IPS-20b (cell line): ENCODE data around the gene TM4SF20.

Experiments used
- H3K27ac ChIP-seq: one replicate; pipeline ENCODE4 v1.5.1; 2013; ENCODE audit warnings: low read length
- H3K27me3 ChIP-seq: 2 replicates; pipeline ENCODE4 v1.6.1; 2013; ENCODE audit warnings: mild to moderate bottlenecking, low read length, inconsistent platforms; ENCODE audit not compliant: insufficient read depth
- H3K36me3 ChIP-seq: 2 replicates; pipeline ENCODE4 v1.6.1; 2013; ENCODE audit warnings: low read depth, mild to moderate bottlenecking, inconsistent platforms, low read length, moderate library complexity; ENCODE audit not compliant: insufficient read depth
- H3K4me1 ChIP-seq: 2 replicates; pipeline ENCODE4 v1.6.1; 2013; ENCODE audit warnings: mild to moderate bottlenecking, control low read depth, inconsistent platforms, low read length, moderate library complexity; ENCODE audit not compliant: insufficient read depth
- H3K4me3 ChIP-seq: 2 replicates; pipeline ENCODE4 v1.5.1; 2013; ENCODE audit warnings: mild to moderate bottlenecking, low read length, inconsistent platforms
- H3K9ac ChIP-seq: 2 replicates; pipeline ENCODE4 v1.6.1; 2013; ENCODE audit warnings: low read depth, mild to moderate bottlenecking, inconsistent platforms, low read length, moderate library complexity
- H3K9me3 ChIP-seq: 2 replicates; pipeline ENCODE4 v1.6.1; 2013; ENCODE audit warnings: mild to moderate bottlenecking, low read depth, low read length, inconsistent platforms; ENCODE audit not compliant: insufficient read depth

The TM4SF20 gene

DNA sequence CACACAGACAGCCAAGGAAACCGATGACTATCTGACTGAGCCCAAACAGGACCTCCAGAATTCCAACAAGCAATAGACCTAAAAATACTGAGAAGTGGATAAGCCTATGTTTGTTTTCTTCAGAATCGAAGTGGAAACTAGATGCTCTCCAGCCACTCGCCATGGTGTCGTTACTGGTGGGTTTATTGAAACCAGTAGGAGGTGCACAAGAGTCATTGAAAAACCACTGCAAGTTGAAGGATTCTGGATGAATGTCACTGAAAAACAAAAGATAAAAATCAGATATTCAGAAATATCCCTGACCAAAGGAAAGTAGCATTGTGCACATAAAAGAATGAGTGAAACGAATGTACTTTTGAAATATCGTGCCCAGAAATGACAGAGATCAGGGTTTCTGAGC lies 15.3 kb downstream of the TM4SF20 start:
- peaks cover 20% of the 10 kb centered on the region for H3K36me3 ChIP-seq
- no peak overlapping the region for H3K4me3 ChIP-seq
- H3K27me3 ChIP-seq = no peaks in the 10 kb centered on the region
- H3K9me3 ChIP-seq = no peaks in the 10 kb centered on the region
- H3K9ac ChIP-seq = no peak overlapping the region
- no peak overlapping the region for H3K27ac ChIP-seq
- H3K4me1 ChIP-seq = no peaks in the 10 kb centered on the region

GRCh38 chr2:227360351-227360750 lies 18.8 kb downstream of the TM4SF20 start:
- H3K9me3 ChIP-seq = no peaks in the 10 kb centered on the region
- H3K27ac ChIP-seq = no peak overlapping the region
- no peak overlapping the region for H3K4me3 ChIP-seq
- peaks cover 50% of the 10 kb centered on the region for H3K36me3 ChIP-seq
- H3K9ac ChIP-seq = no peak overlapping the region
- no peaks in the 10 kb centered on the region for H3K4me1 ChIP-seq
- H3K27me3 ChIP-seq = no peaks in the 10 kb centered on the region

- no peak overlapping the region for H3K9ac ChIP-seq
- H3K4me1 ChIP-seq = peaks cover 4% of the 10 kb centered on the region; the same call in 1 of the 2 replicates
- H3K9me3 ChIP-seq = no peaks in the 10 kb centered on the region
- H3K27ac ChIP-seq = no peak overlapping the region
- no peaks in the 10 kb centered on the region for H3K27me3 ChIP-seq
- no peak overlapping the region for H3K4me3 ChIP-seq
- H3K36me3 ChIP-seq = peaks cover 51% of the 10 kb centered on the region
Observed at GRCh38 chr2:227351639-227352038, 27.5 kb downstream of the TM4SF20 start.

GRCh38 chr2:227349989-227350612 lies 29.0 kb downstream of the TM4SF20 start:
- peaks cover 46% of the 10 kb centered on the region for H3K36me3 ChIP-seq
- H3K4me1 ChIP-seq = peaks cover 4% of the 10 kb centered on the region; the same call in 1 of the 2 replicates
- H3K9me3 ChIP-seq = no peaks in the 10 kb centered on the region
- no peak overlapping the region for H3K4me3 ChIP-seq
- H3K9ac ChIP-seq = no peak overlapping the region
- no peak overlapping the region for H3K27ac ChIP-seq
- no peaks in the 10 kb centered on the region for H3K27me3 ChIP-seq

- no peak overlapping the region for H3K4me3 ChIP-seq
- no peaks in the 10 kb centered on the region for H3K27me3 ChIP-seq
- H3K36me3 ChIP-seq = peaks cover 52% of the 10 kb centered on the region
- H3K9me3 ChIP-seq = no peaks in the 10 kb centered on the region
- H3K27ac ChIP-seq = no peak overlapping the region
- H3K4me1 ChIP-seq = peaks cover 4% of the 10 kb centered on the region; the same call in 1 of the 2 replicates
- no peak overlapping the region for H3K9ac ChIP-seq
Observed at GRCh38 chr2:227348324-227348723, 30.8 kb downstream of the TM4SF20 start.

DNA sequence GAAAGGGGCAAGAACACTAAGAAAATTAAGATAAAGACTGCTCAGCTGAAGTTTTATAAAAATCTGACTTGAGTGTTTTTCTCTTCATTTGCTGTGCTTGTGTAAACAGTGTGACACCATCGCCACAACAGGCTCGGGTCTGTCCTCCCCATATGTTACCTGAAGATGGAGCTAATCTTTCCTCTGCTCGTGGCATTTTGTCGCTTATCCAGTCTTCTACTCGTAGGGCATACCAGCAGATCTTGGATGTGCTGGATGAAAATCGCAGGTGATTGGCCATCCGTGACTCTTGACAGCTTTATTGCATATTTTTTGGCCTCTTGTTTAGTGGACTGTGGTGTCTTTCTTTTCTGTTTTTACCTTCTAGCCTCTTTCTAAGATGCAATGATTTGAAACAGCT lies 32.0 kb downstream of the TM4SF20 start:
- Histone ChIP-seq H3K36me3 (peaks cover 58% of the 10 kb centered on the region), H3K4me1 (peaks cover 4% of the 10 kb centered on the region; the same call in 1 of the 2 replicates), H3K9ac (no peak overlapping the region), H3K9me3 (no peaks in the 10 kb centered on the region), H3K4me3 (no peak overlapping the region), H3K27me3 (no peaks in the 10 kb centered on the region), H3K27ac (no peak overlapping the region)

DNA sequence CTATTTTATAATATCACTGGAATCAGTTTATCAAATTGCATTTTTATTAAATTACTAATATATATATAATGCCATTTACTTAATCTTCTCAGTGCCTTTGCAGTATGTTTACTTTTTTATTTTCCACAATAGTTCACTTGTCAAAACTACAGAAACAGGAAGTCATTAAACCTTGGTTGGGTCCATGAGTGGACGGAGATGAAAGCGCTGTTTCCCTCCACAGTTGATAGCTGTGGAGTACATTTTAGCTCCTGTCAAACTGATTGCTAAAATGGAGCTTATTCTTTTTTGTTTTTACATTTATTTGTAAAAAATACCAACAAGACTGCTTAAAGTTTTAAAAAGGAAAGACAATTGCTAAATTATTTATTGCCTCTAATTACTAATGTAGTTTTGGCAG lies 34.9 kb downstream of the TM4SF20 start:
- Histone ChIP-seq H3K4me3 (no peak overlapping the region), H3K9me3 (no peaks in the 10 kb centered on the region), H3K9ac (no peak overlapping the region), H3K36me3 (peaks cover 69% of the 10 kb centered on the region), H3K27me3 (no peaks in the 10 kb centered on the region), H3K4me1 (peaks cover 4% of the 10 kb centered on the region; the same call in 1 of the 2 replicates), H3K27ac (no peak overlapping the region)

DNA sequence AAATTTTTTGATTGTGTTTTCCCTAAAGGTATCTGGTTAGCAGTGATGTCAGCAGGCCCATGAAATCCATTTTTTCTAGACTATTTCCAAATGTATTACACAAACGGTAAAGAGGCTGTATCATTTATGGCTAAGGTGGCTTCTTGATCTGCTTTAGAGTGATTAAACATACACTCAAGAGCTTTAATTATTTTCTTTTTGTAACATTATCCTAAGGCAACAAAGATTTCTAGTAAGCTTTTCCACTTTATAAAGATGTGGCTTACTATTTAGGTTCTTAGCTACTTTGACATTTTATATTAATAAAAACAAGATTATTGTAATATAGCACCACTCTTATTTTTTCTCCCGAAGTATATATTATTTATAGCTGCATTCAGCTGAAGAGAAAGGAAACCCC lies 37.6 kb downstream of the TM4SF20 start:
- Histone ChIP-seq H3K4me1 (no peaks in the 10 kb centered on the region), H3K9ac (no peak overlapping the region), H3K27me3 (no peaks in the 10 kb centered on the region), H3K36me3 (peaks cover 61% of the 10 kb centered on the region), H3K27ac (no peak overlapping the region), H3K9me3 (no peaks in the 10 kb centered on the region), H3K4me3 (no peak overlapping the region)

GRCh38 chr2:227340106-227340505 lies 39.0 kb downstream of the TM4SF20 start:
- H3K4me3 ChIP-seq = no peak overlapping the region
- no peaks in the 10 kb centered on the region for H3K9me3 ChIP-seq
- H3K4me1 ChIP-seq = no peaks in the 10 kb centered on the region
- peaks cover 66% of the 10 kb centered on the region for H3K36me3 ChIP-seq
- H3K27me3 ChIP-seq = no peaks in the 10 kb centered on the region
- no peak overlapping the region for H3K27ac ChIP-seq
- H3K9ac ChIP-seq = no peak overlapping the region

DNA sequence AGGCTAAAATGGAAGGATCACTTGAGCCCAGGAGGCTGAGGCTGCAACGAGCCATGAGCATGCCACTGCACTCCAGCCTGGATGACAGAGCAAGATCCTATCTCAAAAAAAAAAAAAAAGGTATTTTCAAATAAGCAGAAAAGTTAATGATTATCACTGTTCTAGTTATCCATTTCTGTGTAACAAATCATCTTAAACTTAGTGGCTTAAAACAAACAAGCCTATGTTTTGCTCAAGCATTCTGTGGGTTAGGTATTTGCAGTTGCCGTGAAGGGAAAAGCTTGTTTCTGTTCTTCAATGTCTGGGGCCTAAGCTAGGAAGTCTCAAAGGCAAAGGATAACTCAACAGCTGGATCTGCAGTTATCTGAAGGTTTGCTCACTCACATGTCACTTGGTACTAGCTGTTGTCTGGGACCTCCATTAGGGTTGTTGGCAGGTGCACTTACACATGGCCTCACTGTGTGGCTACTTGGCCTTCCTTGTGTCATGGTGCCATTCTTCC lies 40.0 kb downstream of the TM4SF20 start:
- Histone ChIP-seq H3K27ac (no peak overlapping the region), H3K9me3 (no peaks in the 10 kb centered on the region), H3K4me1 (no peaks in the 10 kb centered on the region), H3K9ac (no peak overlapping the region), H3K4me3 (no peak overlapping the region), H3K36me3 (peaks cover 70% of the 10 kb centered on the region), H3K27me3 (no peaks in the 10 kb centered on the region)

DNA sequence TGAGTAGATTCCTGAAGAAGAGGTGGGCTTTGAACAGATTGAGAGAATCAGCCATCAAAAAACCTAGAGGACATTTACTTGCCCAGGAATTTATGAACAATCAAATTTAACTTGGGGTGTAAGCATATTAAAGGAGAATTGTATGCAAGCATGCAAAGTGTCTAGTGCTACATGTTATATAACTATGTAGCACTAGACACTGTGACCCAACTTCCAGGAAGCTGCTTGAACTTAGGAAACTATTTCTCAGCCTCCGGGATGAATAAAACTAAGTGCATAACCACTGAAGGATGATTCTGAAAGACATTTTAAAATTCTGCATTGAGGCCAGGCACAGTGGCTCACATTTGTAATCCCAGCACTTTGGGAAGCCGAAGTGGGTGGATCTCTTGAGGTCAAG lies 41.7 kb downstream of the TM4SF20 start:
- Histone ChIP-seq H3K4me3 (no peak overlapping the region), H3K9ac (no peak overlapping the region), H3K27me3 (no peaks in the 10 kb centered on the region), H3K27ac (no peak overlapping the region), H3K4me1 (no peaks in the 10 kb centered on the region), H3K36me3 (peaks cover 80% of the 10 kb centered on the region), H3K9me3 (no peaks in the 10 kb centered on the region)

DNA sequence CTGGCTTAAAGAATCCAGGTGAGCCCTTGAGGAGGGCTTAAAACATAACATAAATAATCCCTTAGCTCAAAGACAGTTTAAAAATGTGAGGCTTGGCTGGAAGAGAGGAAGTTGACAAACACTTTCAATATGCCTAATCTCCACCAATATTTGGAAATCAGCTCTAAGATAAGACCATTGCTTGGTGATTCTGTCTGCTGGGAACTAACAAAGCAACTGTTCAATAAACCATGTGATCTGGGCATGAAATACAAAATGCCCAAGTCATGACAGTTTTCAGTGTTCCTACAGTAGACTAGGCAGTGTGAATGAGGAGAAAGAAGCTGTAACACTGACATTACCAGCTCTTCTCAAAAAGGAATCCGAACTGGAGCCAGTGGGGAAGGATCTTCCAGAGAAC lies 43.4 kb downstream of the TM4SF20 start:
- Histone ChIP-seq H3K4me1 (no peaks in the 10 kb centered on the region), H3K27me3 (no peaks in the 10 kb centered on the region), H3K9ac (no peak overlapping the region), H3K4me3 (no peak overlapping the region), H3K27ac (no peak overlapping the region), H3K9me3 (no peaks in the 10 kb centered on the region), H3K36me3 (peaks cover 81% of the 10 kb centered on the region)
